ENCODE measurements around the gene HSD3B2. TPM values are rescaled to one million over a fixed set of nuclear protein-coding genes. Genes with fewer than 3 reads are reported as not detected.

The HSD3B2 gene
- total and polyA plus RNA-seq, 8 donors = 1.4 TPM; not detected in 7

DNA sequence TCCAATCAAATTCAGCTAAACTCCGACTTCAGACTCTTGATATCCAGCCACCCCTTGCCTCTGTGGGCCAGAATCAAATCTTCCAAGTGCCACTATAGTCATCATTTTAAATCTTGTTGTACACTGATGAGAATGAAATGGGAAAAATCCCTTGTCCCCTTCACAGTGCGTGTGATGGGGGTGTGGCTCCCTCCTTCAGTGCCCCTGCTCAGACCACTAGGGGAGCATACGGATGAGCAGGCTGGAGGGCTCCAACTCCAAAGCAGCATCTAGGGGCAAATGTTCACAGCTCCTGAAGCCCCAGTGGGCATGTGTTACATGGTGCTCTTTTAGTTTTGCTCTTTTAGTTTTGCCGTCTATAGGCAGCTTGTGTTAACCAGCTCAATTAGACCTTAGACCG, 56.6 kb downstream of the HSD3B2 start:
- no peak for TF ChIP-seq CTCF (IDR thresholded peaks at IDR 0.05)
- H3K27me3 ChIP-seq = no peaks in the 10 kb centered on the region
- intact Hi-C loops (cut with DNase I) = no loop called here
- DNase-seq (no peak), ATAC-seq (no peak), FAIRE-seq (no peak)
- H3K4me3 ChIP-seq = no peak overlapping the region
- no peaks in the 10 kb centered on the region for H3K36me3 ChIP-seq
- no peaks in the 10 kb centered on the region for H3K9me3 ChIP-seq
- WGBS, 2 donors = 82 to 85% methylated on average over 5 of the region's 5 CpGs
- H3K4me1 ChIP-seq = no peaks in the 10 kb centered on the region
- H3K27ac ChIP-seq = no peak overlapping the region

DNA sequence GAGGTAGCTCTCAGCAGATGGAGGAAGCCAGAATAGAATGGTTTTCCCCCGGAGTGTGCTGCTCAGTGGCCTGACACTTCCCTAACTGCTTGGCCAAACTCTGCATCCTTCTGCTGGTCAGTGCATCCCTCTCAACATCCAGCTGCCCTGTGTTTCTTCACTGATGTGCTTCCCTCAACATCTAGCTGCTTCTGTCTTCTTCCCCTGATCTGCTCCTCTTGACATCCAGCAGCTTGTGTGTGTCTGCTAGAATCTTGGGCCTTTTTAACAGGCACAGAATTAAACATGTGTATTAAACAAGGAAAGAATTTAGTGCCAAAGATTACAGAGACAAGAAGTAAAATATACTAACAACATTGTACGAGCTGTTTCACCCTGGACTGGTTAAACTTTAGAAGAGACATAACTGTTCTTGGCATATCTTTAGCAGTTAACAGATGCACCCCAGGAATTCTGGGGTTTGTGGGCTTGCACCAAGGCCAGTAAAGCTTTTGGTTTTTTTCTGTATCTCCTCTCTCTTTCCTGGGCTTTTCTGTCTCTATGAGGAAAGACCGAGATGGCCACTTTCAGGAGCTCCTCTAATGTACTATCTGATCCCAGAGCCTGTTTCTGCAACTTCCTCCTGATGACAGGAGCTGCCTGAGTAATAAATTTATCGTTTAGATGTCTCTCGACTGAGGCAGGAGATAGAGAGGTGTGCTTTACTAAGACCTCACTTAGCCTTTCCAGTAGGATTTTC, 57.3 kb downstream of the HSD3B2 start:
- Histone ChIP-seq H3K36me3 (no peaks in the 10 kb centered on the region), H3K4me3 (no peak overlapping the region), H3K27ac (no peak overlapping the region), H3K4me1 (no peaks in the 10 kb centered on the region), H3K9me3 (no peaks in the 10 kb centered on the region), H3K27me3 (no peaks in the 10 kb centered on the region)
- FAIRE-seq (no peak), ATAC-seq (no peak), DNase-seq (no peak)
- WGBS, 2 donors = 59 to 80% methylated on average over 5 of the region's 5 CpGs
- intact Hi-C loops (cut with DNase I) = no loop called here
- no peak for TF ChIP-seq CTCF (IDR thresholded peaks at IDR 0.05)

Other genes with a start within 250 kb of the HSD3B2 start
- gene HAO2, start 46.4 kb upstream of the HSD3B2 start, total RNA-seq = not detected
- gene HAO2, start 46.4 kb upstream of the HSD3B2 start, polyA plus RNA-seq = not detected
- gene HSD3B1, start 92.1 kb downstream of the HSD3B2 start, total RNA-seq = not detected
- gene HSD3B1, start 92.1 kb downstream of the HSD3B2 start, polyA plus RNA-seq = not detected
- gene ZNF697, start 233.1 kb downstream of the HSD3B2 start, total RNA-seq = 1 to 10 TPM; 2.0 to 5.9 (median 3.3) TPM
- 1 to 10 TPM; 1.3 to 2.2 TPM for gene ZNF697, start 233.1 kb downstream of the HSD3B2 start, polyA plus RNA-seq

Measured in pancreas (tissue), 10 donors.